ENCODE data around the gene RPA1.

RPA1 gene

GRCh38 chr17:1939981-1940809 is 110.4 kb downstream of the RPA1 start:
- in situ Hi-C loops (cut with MboI; ENCODE audit: low sequenced_read_pairs) = no loop called here

- in situ Hi-C loops (cut with MboI; ENCODE audit: low sequenced_read_pairs) = no loop called here
Measured at GRCh38 chr17:1940810-1941185, 111.0 kb downstream of the RPA1 start.

GRCh38 chr17:1941272-1942065 is 111.7 kb downstream of the RPA1 start:
- in situ Hi-C loops (cut with MboI; ENCODE audit: low sequenced_read_pairs) = no loop called here

DNA sequence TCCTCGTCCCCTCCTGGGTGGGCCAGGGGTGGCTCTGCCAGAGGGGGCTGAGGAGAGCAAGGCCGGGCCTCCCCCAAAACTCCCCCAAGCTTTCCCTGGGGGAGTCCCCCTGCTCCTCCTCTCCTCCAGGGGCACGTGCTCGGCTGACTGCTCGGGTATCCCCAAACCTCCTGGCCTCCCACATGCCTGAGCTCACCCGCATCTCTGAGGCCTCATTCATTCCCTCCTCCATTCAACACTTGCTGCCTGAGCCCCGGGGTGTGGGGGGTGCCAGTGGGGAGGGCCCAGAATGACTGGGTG is 112.2 kb downstream of the RPA1 start:
- in situ Hi-C loops (cut with MboI; ENCODE audit: low sequenced_read_pairs) = no loop called here

DNA sequence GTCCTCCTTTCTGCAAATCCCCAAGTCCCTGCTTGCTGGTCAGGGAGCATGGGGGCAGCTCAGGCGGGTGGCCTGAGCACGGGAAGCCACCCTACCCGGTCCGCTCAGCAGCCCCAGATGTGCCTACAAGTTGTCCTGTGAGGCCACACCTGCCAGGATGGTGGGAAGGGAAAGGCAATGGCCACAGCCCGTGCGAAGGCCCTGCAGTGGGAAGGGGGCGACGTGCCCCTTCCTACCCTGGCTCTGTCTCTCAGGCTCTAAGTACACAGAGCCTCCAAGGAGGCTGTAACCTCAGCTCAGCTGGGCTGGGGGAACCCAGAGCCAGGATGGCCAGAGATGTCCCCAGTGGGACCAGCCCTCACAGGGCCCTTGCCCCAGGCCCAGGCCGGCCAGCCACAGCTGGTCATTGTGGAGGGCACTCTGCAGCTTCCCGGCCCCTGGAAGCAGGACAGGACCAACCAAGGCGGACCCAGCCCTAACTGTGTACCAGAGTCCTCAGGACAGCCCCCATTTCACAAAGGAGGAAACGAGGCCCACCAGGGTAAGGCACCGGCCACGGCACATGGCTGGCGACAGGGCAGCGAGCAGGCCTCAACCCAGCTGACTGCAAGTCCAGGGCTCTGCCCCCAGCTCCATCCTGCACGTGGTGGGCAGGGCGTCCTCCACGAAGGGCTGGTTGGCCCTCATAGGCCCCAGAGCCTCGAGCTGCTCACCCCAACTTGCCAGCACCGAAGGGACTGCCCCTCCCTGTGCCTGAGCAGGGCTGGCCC is 113.0 kb downstream of the RPA1 start:
- in situ Hi-C loops (cut with MboI; ENCODE audit: low sequenced_read_pairs) = no loop called here

DNA sequence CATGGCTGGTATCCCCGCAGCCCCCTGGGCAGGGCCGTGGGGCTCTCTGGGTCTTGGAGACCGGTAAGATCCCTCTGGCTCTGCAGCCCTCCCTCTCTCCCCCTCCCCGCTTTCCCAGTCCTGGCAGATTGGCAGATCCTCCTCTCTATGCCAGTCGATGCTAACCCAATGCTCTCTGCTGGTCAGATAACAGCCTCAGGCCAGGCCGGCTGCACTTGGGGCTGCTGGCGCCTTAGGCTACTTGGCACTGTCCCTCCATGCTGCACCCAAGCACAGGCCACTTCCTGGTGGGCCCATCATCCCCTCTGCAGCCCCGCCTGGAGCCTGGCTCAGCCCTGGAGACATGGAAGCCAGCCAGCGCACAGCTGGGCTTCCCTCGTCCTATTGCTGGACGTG is 113.6 kb downstream of the RPA1 start:
- in situ Hi-C loops (cut with MboI; ENCODE audit: low sequenced_read_pairs) = no loop called here

DNA sequence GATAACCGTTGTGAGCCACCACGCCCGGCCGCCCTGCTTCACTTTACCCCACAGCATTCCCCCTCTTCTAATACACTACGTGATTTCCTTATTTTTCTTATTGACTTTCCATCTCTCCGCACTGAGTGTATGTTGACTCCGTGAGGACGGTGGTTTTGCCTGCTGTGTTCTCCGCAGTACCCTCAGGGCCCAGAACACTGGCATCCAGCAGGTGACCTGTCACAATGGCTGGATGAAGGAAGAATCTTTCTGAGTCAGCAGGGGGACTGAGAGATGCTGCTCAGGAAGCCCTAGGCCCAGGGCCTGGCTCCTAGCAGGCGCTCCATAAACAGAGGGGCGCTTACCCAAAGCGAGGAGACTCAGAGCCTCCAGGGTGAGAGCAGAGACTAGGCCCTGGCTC is 115.8 kb downstream of the RPA1 start:
- in situ Hi-C loops (cut with MboI; ENCODE audit: low sequenced_read_pairs) = no loop called here

- in situ Hi-C loops (cut with MboI; ENCODE audit: low sequenced_read_pairs) = no loop called here
Measured at GRCh38 chr17:1946021-1946932, 116.5 kb downstream of the RPA1 start.

DNA sequence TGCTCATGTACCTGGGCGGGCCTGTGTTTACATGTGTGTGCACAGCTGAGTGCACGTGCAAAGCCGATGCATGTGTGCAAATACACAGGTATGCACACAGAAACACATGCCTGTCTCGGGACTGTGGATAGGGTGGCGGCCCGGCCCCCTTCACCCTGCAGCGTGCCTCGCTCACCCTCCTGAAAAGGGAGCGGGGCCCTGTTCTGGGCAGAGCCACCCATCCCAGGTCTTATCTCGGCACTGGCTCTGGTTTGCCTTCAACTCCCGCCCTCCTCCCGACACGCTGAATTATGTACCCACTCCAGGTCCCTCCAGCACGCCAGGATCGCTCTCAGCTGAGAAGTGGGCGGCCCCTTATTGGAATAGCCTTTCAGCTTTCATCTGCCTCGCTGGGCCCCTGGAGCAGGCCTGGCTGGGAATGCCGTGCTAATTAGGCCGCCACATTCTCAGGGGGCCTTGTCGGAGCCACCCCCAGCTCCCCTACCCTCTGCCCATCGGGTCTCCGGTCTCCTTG is 117.5 kb downstream of the RPA1 start:
- in situ Hi-C loops (cut with MboI; ENCODE audit: low sequenced_read_pairs) = no loop called here

DNA sequence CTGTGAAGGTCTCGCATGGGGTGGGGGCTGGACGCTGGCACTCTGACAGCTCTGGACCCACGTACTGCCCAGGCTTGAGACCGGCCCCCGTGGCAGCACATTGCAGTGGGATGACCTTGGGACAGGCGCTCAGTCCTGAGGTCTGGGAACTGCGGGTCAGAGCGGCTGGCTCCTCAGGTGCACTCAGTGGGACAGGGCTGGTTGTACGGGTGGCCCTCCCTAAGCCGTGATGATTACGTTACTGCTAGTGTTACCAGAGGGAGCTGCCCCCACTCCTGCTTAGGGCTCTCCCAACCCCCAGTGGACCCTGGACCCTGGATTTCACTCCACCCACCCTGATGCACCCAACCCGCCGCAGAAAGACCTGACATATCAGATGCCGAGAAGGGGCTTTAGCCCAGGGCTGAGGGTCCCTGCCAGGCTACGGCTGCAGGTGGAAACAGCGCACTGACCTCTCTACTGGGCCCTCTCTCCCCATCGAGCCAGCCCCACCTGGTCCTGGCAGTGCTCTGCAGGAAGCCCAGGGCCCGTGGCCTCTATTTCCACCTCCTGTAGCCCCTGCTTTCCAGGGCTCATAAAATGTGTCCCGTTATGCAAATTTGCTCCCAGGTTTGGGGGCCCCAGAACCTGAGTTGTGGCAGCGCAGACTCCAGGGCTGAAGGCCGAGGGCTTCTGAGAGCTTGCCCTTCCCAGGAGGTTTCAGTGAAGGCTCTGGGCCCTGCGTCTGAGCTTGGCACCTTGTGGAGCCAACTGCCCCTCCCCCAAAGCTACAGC is 118.1 kb downstream of the RPA1 start:
- in situ Hi-C loops (cut with MboI; ENCODE audit: low sequenced_read_pairs) = no loop called here

DNA sequence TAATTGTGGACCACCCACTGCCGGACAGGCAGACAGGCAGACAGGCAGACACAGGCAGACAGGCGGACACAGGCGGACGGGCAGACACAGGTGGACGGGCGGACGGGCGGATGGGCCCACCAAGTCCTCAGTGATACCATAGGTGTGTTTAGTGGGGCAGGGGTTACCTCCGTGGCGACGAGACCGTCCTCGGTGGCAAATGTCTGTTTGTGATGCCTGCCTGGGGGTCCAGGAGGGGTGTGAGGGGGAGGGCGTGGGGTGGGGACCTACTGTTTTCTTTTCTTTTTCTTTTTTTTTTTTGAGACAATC is 118.7 kb downstream of the RPA1 start:
- in situ Hi-C loops (cut with MboI; ENCODE audit: low sequenced_read_pairs) = no loop called here

All from hTERT RPE-1 (cell line).